Measurements from ENCODE around the gene OSBP. TPM values are rescaled to one million over a fixed set of nuclear protein-coding genes. Genes with fewer than 3 reads are reported as not detected.

OSBP gene
- polyA plus RNA-seq, 1 donor from 2014 or later: 24.4 TPM

DNA sequence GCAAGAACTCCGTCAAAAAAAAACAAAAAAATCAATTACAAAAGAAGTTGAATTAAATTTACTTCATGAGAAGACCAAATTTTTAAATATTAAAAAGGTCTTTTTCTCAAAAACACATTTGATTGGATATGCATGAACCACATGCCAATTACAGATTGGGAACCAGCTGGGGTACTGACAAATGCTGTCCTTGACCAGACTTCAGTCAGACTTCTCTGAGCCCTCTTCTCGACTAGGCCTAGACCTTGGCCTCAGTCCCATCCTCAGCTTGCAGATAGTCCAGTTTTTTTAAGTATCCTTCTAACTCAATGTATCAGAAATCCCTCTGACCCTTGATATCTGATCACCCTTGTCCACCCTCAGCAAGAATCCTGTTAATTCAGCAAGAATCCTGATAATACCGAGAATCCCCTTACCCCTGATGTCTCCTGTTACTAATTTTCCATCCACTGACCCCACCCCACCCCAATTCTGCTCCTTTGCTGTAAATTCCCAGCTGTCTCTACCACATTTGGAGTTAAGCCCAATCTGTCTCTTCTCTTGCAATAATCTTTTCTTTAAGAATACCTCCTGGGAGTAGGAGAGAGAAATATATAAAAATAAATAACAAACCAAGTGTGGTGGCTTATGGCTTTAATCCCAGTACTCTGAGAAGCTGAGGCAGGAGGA is 73.3 kb downstream of the OSBP start:
- Histone ChIP-seq H3K9ac (ENCODE audit: low read length) (no peak overlapping the region), H3K27ac (ENCODE audit: low read length) (no peak overlapping the region)

DNA sequence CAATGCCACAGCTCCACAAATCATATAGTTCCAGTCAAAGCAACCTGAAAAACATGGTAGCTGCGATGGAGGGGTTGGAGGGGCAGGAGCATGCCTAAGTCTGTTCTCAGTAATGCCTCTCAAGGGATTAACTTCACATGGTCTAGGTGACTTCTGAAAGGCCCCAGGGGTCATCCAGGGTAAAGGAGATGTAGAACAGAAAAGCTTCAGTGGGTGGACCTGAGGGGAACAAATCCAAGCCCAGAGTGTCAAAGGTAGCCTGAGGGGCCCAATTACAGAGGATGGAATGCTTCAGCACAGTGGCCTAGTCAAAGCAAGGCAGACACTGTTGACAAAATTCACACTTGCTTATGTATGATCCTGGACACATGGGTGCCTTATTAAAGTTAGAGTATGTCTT is 80.9 kb downstream of the OSBP start:
- Histone ChIP-seq H3K4me3 (ENCODE audit: low read length) (no peak overlapping the region), H3F3A (ENCODE audit: insufficient read depth, low read length, poor library complexity, severe bottlenecking) (no peaks in the 10 kb centered on the region), H3K9ac (ENCODE audit: low read length) (no peak overlapping the region), H3K36me3 (ENCODE audit: insufficient read depth, low read length) (no peaks in the 10 kb centered on the region), H3K4me2 (ENCODE audit: low read length) (no peak overlapping the region), H2AFZ (ENCODE audit: low read depth, low read length) (no peak overlapping the region), H3K9me2 (ENCODE audit: insufficient read depth, low read length) (no peaks in the 10 kb centered on the region), H3K27me3 (ENCODE audit: insufficient read depth, low read depth, low read length) (no peaks in the 10 kb centered on the region), H3K79me2 (replicated peaks; ENCODE audit: insufficient read depth, low read length) (no peaks in the 10 kb centered on the region), H3K9me3 (ENCODE audit: low read length) (no peaks in the 10 kb centered on the region), H4K20me1 (ENCODE audit: insufficient read depth) (no peaks in the 10 kb centered on the region), H3K27ac (ENCODE audit: low read length) (no peak overlapping the region)
- TF ChIP-seq EP300 (conservative IDR thresholded peaks at IDR 0.05; ENCODE audit: poor library complexity, severe bottlenecking) (no peak), EZH2 (IDR thresholded peaks at IDR 0.05; ENCODE audit: borderline replicate concordance, insufficient read depth, low read length, poor library complexity, severe bottlenecking) (no peak), POLR2AphosphoS5 (IDR thresholded peaks at IDR 0.05) (no peak), TAF1 (IDR thresholded peaks at IDR 0.05; ENCODE audit: low read depth) (no peak), RAD21 (conservative IDR thresholded peaks at IDR 0.05) (no peak)
- TF ChIP-seq, protein P1, sequence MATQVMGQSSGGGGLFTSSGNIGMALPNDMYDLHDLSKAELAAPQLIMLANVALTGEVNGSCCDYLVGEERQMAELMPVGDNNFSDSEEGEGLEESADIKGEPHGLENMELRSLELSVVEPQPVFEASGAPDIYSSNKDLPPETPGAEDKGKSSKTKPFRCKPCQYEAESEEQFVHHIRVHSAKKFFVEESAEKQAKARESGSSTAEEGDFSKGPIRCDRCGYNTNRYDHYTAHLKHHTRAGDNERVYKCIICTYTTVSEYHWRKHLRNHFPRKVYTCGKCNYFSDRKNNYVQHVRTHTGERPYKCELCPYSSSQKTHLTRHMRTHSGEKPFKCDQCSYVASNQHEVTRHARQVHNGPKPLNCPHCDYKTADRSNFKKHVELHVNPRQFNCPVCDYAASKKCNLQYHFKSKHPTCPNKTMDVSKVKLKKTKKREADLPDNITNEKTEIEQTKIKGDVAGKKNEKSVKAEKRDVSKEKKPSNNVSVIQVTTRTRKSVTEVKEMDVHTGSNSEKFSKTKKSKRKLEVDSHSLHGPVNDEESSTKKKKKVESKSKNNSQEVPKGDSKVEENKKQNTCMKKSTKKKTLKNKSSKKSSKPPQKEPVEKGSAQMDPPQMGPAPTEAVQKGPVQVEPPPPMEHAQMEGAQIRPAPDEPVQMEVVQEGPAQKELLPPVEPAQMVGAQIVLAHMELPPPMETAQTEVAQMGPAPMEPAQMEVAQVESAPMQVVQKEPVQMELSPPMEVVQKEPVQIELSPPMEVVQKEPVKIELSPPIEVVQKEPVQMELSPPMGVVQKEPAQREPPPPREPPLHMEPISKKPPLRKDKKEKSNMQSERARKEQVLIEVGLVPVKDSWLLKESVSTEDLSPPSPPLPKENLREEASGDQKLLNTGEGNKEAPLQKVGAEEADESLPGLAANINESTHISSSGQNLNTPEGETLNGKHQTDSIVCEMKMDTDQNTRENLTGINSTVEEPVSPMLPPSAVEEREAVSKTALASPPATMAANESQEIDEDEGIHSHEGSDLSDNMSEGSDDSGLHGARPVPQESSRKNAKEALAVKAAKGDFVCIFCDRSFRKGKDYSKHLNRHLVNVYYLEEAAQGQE (IDR thresholded peaks at IDR 0.05; ENCODE audit: borderline replicate concordance): no peak

More for the DNA sequence above, 73.3 kb downstream of the OSBP start:
- no peaks in the 10 kb centered on the region for H3K9me3 ChIP-seq (ENCODE audit: low read length)
- H3K36me3 ChIP-seq (ENCODE audit: insufficient read depth, low read length): no peaks in the 10 kb centered on the region
- no peaks in the 10 kb centered on the region for H4K20me1 ChIP-seq (ENCODE audit: insufficient read depth)
- H3K4me2 ChIP-seq (ENCODE audit: low read length): no peak overlapping the region
- no peaks in the 10 kb centered on the region for H3K27me3 ChIP-seq (ENCODE audit: insufficient read depth, low read depth, low read length)
- TF ChIP-seq, protein P1 (IDR thresholded peaks at IDR 0.05; ENCODE audit: borderline replicate concordance): no peak
- TF ChIP-seq TAF1 (IDR thresholded peaks at IDR 0.05; ENCODE audit: low read depth): no peak
- TF ChIP-seq, protein P2, sequence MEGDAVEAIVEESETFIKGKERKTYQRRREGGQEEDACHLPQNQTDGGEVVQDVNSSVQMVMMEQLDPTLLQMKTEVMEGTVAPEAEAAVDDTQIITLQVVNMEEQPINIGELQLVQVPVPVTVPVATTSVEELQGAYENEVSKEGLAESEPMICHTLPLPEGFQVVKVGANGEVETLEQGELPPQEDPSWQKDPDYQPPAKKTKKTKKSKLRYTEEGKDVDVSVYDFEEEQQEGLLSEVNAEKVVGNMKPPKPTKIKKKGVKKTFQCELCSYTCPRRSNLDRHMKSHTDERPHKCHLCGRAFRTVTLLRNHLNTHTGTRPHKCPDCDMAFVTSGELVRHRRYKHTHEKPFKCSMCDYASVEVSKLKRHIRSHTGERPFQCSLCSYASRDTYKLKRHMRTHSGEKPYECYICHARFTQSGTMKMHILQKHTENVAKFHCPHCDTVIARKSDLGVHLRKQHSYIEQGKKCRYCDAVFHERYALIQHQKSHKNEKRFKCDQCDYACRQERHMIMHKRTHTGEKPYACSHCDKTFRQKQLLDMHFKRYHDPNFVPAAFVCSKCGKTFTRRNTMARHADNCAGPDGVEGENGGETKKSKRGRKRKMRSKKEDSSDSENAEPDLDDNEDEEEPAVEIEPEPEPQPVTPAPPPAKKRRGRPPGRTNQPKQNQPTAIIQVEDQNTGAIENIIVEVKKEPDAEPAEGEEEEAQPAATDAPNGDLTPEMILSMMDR (IDR thresholded peaks at IDR 0.05; ENCODE audit: poor library complexity, severe bottlenecking): no peak
- TF ChIP-seq SMC3 (conservative IDR thresholded peaks at IDR 0.05; ENCODE audit: poor library complexity): no peak
- no peak for TF ChIP-seq MXI1 (conservative IDR thresholded peaks at IDR 0.05; ENCODE audit: poor library complexity, severe bottlenecking)
- TF ChIP-seq POLR2AphosphoS5 (IDR thresholded peaks at IDR 0.05): no peak
- no peak for TF ChIP-seq EP300 (conservative IDR thresholded peaks at IDR 0.05; ENCODE audit: poor library complexity, severe bottlenecking)
- TF ChIP-seq EZH2 (IDR thresholded peaks at IDR 0.05; ENCODE audit: borderline replicate concordance, insufficient read depth, low read length, poor library complexity, severe bottlenecking): no peak
- no peak for TF ChIP-seq RAD21 (conservative IDR thresholded peaks at IDR 0.05)
- H3K4me3 ChIP-seq (ENCODE audit: low read length): no peak overlapping the region
- H3F3A ChIP-seq (ENCODE audit: insufficient read depth, low read length, poor library complexity, severe bottlenecking): no peaks in the 10 kb centered on the region
- H3K9me2 ChIP-seq (ENCODE audit: insufficient read depth, low read length): no peaks in the 10 kb centered on the region
- H2AFZ ChIP-seq (ENCODE audit: low read depth, low read length): no peak overlapping the region
- no peaks in the 10 kb centered on the region for H3K79me2 ChIP-seq (replicated peaks; ENCODE audit: insufficient read depth, low read length)
